Motor neuron (in vitro differentiated cells): ENCODE results near the gene SCAMP1. TPM values are rescaled to one million over a fixed set of nuclear protein-coding genes. Genes with fewer than 3 reads are reported as not detected.
A peak's percentile ranks its signal among the peaks of the same experiment; 100 is the strongest.

ENCODE experiments used
- ATAC-seq, 8 experiments: fragments of 200-7000 bp; cut with Tn5 transposase; replicated peaks in 6 of 8; 2 replicates each; pipeline ENCODE4 v1.8.0; 2021; ENCODE audit warnings: mild to moderate bottlenecking in 8 of 8, moderate library complexity in 8 of 8
- H3K27ac ChIP-seq, 2 donors: fragments of 250-450 bp; sonication (Bioruptor Pico); 2 replicates each; pipeline ENCODE4 v1.9.0; 2021; ENCODE audit warnings: antibody characterized with exemption in 2 of 2, mild to moderate bottlenecking in 2 of 2, moderate library complexity in 1 of 2
- H3K4me1 ChIP-seq, 2 donors: fragments of 250-450 bp; sonication (Bioruptor Pico); replicated peaks in 1 of 2; 2 replicates each; pipeline ENCODE4 v1.6.1; 2021; ENCODE audit warnings: antibody characterized with exemption in 2 of 2, mild to moderate bottlenecking in 2 of 2, moderate library complexity in 1 of 2
- H3K4me3 ChIP-seq, 5 donors: fragments of 250-450 bp; sonication (Bioruptor Pico); 2 replicates each; pipeline ENCODE4 v1.9.0; 2021; ENCODE audit warnings: antibody characterized with exemption in 5 of 5, mild to moderate bottlenecking in 5 of 5, moderate library complexity in 4 of 5
- WGBS, 10 experiments: fragments of 450-650 bp; shearing (Covaris generic); methylation state at CpG; one replicate each; pipeline ENCODE4 v1.0.0; 2022; 5-methylcytosine and 5-hydroxymethylcytosine counted together
- in situ Hi-C, 9 experiments: fragments of 400-800 bp; cut with MboI; loops; one replicate each; pipeline ENCODE4 v1.15.0; 2021; ENCODE audit warnings: low sequenced_read_pairs in 9 of 9, low pct_unique_long_range_greater_than_20kb in 2 of 9; ENCODE audit not compliant: unreplicated experiment in 9 of 9
- total RNA-seq, 8 experiments: library from RNA; unstranded; fragments of 300-600 nt; gene quantifications; 2 replicates each; pipeline versions ENCODE4 v1.2.3 to v1.2.4, GENCODE V29; 2022

Gene SCAMP1
- total RNA-seq = 10 to 100 TPM; 22.6 to 79.2 (median 54.7) TPM

DNA sequence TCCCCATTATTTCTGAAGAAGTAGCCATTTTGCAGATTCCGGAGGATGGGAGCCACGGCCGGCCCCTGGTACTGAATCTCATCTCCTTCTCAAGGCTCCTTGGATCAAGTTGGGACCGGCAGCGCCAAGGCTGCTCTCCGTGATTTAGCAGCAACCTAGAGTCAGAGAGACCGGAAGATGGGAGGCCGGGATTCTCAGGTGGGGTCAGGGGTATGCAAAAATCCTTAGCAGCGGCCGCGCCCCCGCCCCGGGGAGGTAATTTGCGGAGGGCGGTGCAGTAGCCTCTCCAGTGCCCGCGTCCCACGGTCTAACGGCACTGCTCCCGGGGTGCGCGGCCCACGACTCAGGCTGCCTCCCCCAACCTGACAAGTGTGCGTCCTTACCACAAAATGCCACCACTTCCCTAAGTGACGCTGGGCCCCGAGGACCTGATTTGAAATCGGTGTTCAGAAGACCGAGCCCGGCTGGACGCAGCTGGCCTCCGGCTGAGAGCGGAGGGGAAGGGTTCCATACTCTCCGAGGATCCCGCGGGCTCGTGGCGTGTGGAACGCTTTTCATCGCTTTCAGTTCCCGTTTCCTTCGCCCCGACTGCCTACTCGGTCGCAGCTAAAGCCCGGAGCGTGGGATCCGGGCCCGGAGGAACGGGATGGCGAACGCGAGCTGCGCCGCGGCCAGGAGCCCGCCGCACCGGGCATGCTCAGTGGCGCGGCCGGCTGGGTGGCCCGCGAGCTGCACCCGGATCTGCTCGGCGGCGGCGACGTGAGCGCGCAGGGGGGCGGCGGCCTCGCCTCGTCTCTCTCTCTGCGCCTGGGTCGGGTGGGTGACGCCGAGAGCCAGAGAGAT lies at the start of gene SCAMP1:
Gene SCAMP1, plus strand, starts transcription at position 787 of the 843 bp plus-strand sequence. Its CDS starts 55 bp downstream, at position 842.
- 0 to 8% (median 1%) methylated on average over 1 to 23 of the region's 79 CpGs; no CpG with 5 or more reads in 3 of the 10 experiments for WGBS, 10 experiments
- in situ Hi-C loops = no loop called here
- H3K4me3 ChIP-seq = peak within 1 kb of the TSS; percentile 70 to 88 (median 74)

GRCh38 chr5:78317515-78317914 lies 42.9 kb upstream of the SCAMP1 start:
- no peak for ATAC-seq
- 0 to 100% (median 60%) methylated on average over 1 to 4 of the region's 5 CpGs; no CpG with 5 or more reads in 1 of the 10 experiments for WGBS, 10 experiments
- in situ Hi-C loops = loop anchor here in 1 of 9 experiments (25.0 kb wide), 1 partner anchor 145 kb away; no protein-coding TSS in a partner anchor

More for the DNA sequence above, at the start of gene SCAMP1:
- Histone ChIP-seq H3K4me1 (peaks cover 10 to 16% of the 10 kb centered on the region in 2 donors), H3K27ac (peak within 1 kb of the TSS; percentile 84 to 86)
- peak; percentile 80 to 92 (median 91) for ATAC-seq

DNA sequence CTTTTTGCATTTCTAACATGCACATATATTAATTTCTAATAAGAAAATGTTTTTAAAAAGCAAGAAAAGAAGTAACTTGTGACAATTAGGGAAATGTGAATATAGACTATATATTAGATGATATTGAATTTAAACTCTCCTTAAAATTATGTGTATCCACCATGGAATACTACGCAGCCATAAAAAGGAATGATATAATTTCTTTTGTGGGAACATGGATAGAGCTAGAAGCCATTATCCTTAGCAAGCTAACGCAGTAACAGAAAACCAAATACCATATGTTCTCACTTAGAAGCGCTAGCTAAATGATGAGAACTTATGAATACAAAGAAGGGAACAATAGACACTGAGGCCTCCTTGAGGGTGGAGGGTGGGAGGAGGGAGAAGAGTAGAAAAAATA lies 42.1 kb upstream of the SCAMP1 start:
- WGBS, 10 experiments = 30 to 100% (median 84%) methylated on average over 2 to 3 of the region's 3 CpGs; no CpG with 5 or more reads in 1 of the 10 experiments
- peaks cover 0 to 4% of the 10 kb centered on the region in 2 donors for H3K4me1 ChIP-seq
- no peak for ATAC-seq
- H3K27ac ChIP-seq = no peak overlapping the region
- no peak overlapping the region for H3K4me3 ChIP-seq
- in situ Hi-C loops = loop anchor here in 1 of 9 experiments (25.0 kb wide), 1 partner anchor 144 kb away; no protein-coding TSS in a partner anchor

More at GRCh38 chr5:78317515-78317914, 42.9 kb upstream of the SCAMP1 start:
- H3K4me1 ChIP-seq = peaks cover 0 to 4% of the 10 kb centered on the region in 2 donors
- H3K27ac ChIP-seq = no peak overlapping the region
- H3K4me3 ChIP-seq = no peak overlapping the region

- Histone ChIP-seq H3K4me1 (peaks cover 0 to 4% of the 10 kb centered on the region in 2 donors), H3K27ac (no peak overlapping the region), H3K4me3 (no peak overlapping the region)
- 10 to 60% (median 51%) methylated on average over 2 of the region's 2 CpGs; no CpG with 5 or more reads in 1 of the 10 experiments for WGBS, 10 experiments
- in situ Hi-C loops = loop anchor here in 1 of 9 experiments (25.0 kb wide), 1 partner anchor 142 kb away; no protein-coding TSS in a partner anchor
- ATAC-seq = peak in 3 of 8 experiments; percentile 60 to 74 (median 66)
Measured at GRCh38 chr5:78320401-78320800, 40.0 kb upstream of the SCAMP1 start.

GRCh38 chr5:78323241-78323640 lies 37.2 kb upstream of the SCAMP1 start:
- peaks cover 0 to 4% of the 10 kb centered on the region in 2 donors for H3K4me1 ChIP-seq
- no peak overlapping the region for H3K4me3 ChIP-seq
- in situ Hi-C loops = loop anchor here in 1 of 9 experiments (25.0 kb wide), 1 partner anchor 139 kb away; no protein-coding TSS in a partner anchor
- ATAC-seq = no peak
- no peak overlapping the region for H3K27ac ChIP-seq

DNA sequence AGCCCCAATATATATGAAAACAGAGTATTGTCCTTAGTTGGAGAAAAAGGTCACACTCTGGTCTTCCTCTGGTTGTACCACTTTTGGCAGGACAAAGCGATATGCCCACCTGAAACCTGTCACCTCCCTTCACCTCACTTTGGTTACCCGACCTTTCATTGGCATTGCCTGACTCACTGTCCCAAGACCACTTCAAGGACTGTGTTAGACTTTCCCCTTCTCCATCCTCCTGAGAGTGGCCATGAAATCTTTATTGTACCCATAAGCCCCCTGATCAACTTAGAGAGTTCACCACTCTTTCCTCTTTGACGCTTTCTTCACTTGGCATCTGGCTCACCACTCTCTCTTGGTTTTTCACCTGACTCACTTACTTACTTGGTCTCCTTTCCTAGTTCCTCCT lies 33.5 kb upstream of the SCAMP1 start:
- Histone ChIP-seq H3K27ac (no peak overlapping the region), H3K4me1 (no peaks in the 10 kb centered on the region), H3K4me3 (no peak overlapping the region)
- in situ Hi-C loops = loop anchor here in 1 of 9 experiments (25.0 kb wide), 1 partner anchor 310 kb away; the partner anchor contains the start of gene LHFPL2
- WGBS, 10 experiments = 83 to 100% (median 97%) methylated on average over 1 to 3 of the region's 3 CpGs
- no peak for ATAC-seq

- Histone ChIP-seq H3K27ac (no peak overlapping the region), H3K4me1 (no peaks in the 10 kb centered on the region), H3K4me3 (no peak overlapping the region)
- peak in 3 of 8 experiments; percentile 63 to 85 (median 84) for ATAC-seq
- 46 to 100% (median 80%) methylated on average over 1 to 6 of the region's 6 CpGs; no CpG with 5 or more reads in 1 of the 10 experiments for WGBS, 10 experiments
- in situ Hi-C loops = loop anchor here in 1 of 9 experiments (25.0 kb wide), 1 partner anchor 309 kb away; the partner anchor contains the start of gene LHFPL2
Measured at GRCh38 chr5:78327761-78328510, 32.5 kb upstream of the SCAMP1 start.

DNA sequence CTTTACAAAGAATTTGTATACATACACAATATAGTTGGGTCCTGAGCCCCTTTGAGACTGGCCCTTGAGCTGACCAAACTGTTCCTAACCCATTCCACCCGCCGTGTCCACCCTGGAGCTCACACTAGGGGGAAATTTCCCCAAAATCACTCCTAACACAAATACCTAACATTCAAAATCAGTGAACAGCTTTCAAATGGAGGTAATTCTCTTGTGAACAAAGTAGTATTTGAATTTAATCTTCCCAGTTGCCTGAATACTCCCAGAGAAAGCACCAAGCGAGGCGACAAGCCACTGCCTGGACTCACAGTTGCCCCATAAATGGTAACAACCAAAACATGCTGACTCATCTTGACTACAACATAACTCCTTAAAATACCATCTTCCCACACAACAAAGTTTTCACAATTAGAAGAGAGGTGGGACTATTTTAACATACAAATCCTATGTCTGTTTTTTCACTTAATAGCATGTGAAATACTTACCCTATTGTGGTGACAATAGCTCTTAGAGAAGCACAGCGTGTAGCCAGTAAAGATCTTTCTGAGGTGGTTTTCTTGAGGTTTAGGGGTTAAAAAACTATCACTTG lies 31.7 kb upstream of the SCAMP1 start:
- peak in 3 of 8 experiments; percentile 36 to 51 (median 51) for ATAC-seq
- Histone ChIP-seq H3K4me3 (no peak overlapping the region), H3K27ac (no peak overlapping the region), H3K4me1 (no peaks in the 10 kb centered on the region)
- WGBS, 10 experiments = 17 to 88% (median 81%) methylated on average over 1 to 4 of the region's 5 CpGs; no CpG with 5 or more reads in 3 of the 10 experiments
- in situ Hi-C loops = loop anchor here in 1 of 9 experiments (25.0 kb wide), 1 partner anchor 309 kb away; the partner anchor contains the start of gene LHFPL2

DNA sequence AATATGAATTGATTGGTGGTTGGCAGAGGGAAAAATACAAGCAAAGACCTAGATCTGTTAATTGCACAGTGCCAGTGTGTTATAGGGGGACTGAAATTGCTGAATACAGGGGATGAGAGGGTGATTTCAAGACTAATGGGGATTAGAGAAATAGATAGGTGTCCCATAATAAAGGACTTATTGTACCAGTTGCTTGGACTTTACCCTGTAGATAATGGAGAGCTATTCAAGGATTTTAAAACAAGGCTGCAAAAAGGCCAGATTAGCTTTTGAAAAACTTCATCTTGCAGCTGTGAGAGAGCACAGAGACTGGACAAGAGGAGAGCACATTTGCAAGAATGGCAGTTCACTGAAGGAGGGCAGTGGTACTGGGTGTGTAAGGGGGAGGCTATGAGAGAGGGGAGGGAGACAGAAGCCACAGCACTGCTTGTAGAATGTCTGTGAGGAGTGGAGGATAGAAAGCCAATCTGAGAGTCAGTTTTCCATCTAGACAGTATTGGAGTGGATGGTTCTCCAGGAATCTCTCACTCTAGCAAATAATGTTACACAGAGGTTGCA lies 28.8 kb upstream of the SCAMP1 start:
- ATAC-seq = no peak
- H3K4me3 ChIP-seq = no peak overlapping the region
- no peak overlapping the region for H3K27ac ChIP-seq
- in situ Hi-C loops = loop anchor here in 1 of 9 experiments (25.0 kb wide), 1 partner anchor 306 kb away; the partner anchor contains the start of gene LHFPL2
- no peaks in the 10 kb centered on the region for H3K4me1 ChIP-seq

- no peak overlapping the region for H3K4me3 ChIP-seq
- in situ Hi-C loops = loop anchor here in 1 of 9 experiments (25.0 kb wide), 1 partner anchor 302 kb away; the partner anchor contains the start of gene LHFPL2
- no peak for ATAC-seq
- 17 to 100% (median 43%) methylated on average over 1 to 3 of the region's 3 CpGs; no CpG with 5 or more reads in 1 of the 10 experiments for WGBS, 10 experiments
- no peak overlapping the region for H3K27ac ChIP-seq
- H3K4me1 ChIP-seq = no peaks in the 10 kb centered on the region
Measured at GRCh38 chr5:78334811-78335210, 25.6 kb upstream of the SCAMP1 start.

DNA sequence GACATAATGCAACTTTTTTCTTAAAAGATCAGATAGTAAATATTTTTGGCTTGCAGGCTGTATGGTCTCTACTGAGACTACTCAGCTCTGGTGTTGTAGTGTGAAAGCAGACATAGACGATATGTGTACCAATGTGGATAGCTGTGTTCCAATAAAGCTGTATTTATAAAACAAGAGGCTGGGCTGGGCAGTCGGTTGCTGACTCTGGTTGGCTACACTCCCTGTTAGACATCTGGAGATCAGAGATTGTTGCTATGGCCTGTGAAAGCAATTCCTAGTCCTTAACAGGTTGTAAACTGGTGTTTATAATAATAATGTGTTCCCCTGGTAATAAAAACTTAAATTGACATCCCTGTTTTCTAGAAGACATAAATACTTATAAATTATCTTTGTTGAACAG lies 24.4 kb upstream of the SCAMP1 start:
- whole genome bisulfite sequencing, 10 experiments = 16 to 100% (median 83%) methylated on average over 1 to 2 of the region's 2 CpGs; no CpG with 5 or more reads in 2 of the 10 experiments
- H3K27ac ChIP-seq = no peak overlapping the region
- H3K4me3 ChIP-seq = no peak overlapping the region
- no peaks in the 10 kb centered on the region for H3K4me1 ChIP-seq
- in situ Hi-C loops = loop anchor here in 1 of 9 experiments (25.0 kb wide), 1 partner anchor 301 kb away; the partner anchor contains the start of gene LHFPL2
- ATAC-seq = peak in 2 of 8 experiments; percentile 46 to 50

GRCh38 chr5:78336698-78337097 lies 23.7 kb upstream of the SCAMP1 start:
- Histone ChIP-seq H3K4me1 (no peaks in the 10 kb centered on the region), H3K4me3 (no peak overlapping the region), H3K27ac (no peak overlapping the region)
- ATAC-seq = no peak
- in situ Hi-C loops = loop anchor here in 1 of 9 experiments (25.0 kb wide), 1 partner anchor 301 kb away; the partner anchor contains the start of gene LHFPL2
- WGBS, 10 experiments = 43 to 94% (median 79%) methylated on average over 1 to 2 of the region's 2 CpGs; no CpG with 5 or more reads in 1 of the 10 experiments
